Smooth muscle cell (in vitro differentiated cells): ENCODE results near the gene ASCL5. TPM values are rescaled to one million over a fixed set of nuclear protein-coding genes. Genes with fewer than 3 reads are reported as not detected.
A peak's percentile ranks its signal among the peaks of the same experiment; 100 is the strongest.

ENCODE experiments used
- DNase-seq: peaks from one replicate; lab custom pipeline; 2025; ENCODE audit not compliant: unreplicated experiment; lab: John Stamatoyannopoulos, UW
- H2AFZ ChIP-seq: fragments of 200-600 bp; sonication (generic); 2 replicates; pipeline ENCODE4 v1.6.0; 2016; ENCODE audit warnings: antibody characterized with exemption, low read depth, mild to moderate bottlenecking
- H3F3A ChIP-seq: fragments of 200-600 bp; sonication (generic); 2 replicates; pipeline ENCODE4 v1.6.0; 2017; ENCODE audit warnings: antibody characterized with exemption, low read depth
- H3K27ac ChIP-seq: fragments of 200-600 bp; sonication (generic); 2 replicates; pipeline ENCODE4 v1.5.1; 2016; ENCODE audit warnings: low read depth, mild to moderate bottlenecking
- H3K27me3 ChIP-seq: fragments of 200-600 bp; sonication (generic); 2 replicates; pipeline ENCODE4 v1.6.1; 2016; ENCODE audit warnings: low read depth, mild to moderate bottlenecking
- H3K36me3 ChIP-seq: fragments of 200-600 bp; sonication (generic); 2 replicates; pipeline ENCODE4 v1.5.1; 2016; ENCODE audit warnings: low read depth
- H3K4me1 ChIP-seq: fragments of 200-600 bp; sonication (generic); 2 replicates; pipeline ENCODE4 v1.5.1; 2016; ENCODE audit warnings: low read depth
- H3K4me2 ChIP-seq: fragments of 200-600 bp; sonication (generic); 2 replicates; pipeline ENCODE4 v1.6.0; 2016; ENCODE audit warnings: mild to moderate bottlenecking
- H3K4me3 ChIP-seq: fragments of 200-600 bp; sonication (generic); 2 replicates; pipeline ENCODE4 v1.5.1; 2016; ENCODE audit warnings: mild to moderate bottlenecking
- H3K79me2 ChIP-seq: fragments of 200-600 bp; sonication (generic); 2 replicates; pipeline ENCODE4 v1.6.0; 2016; ENCODE audit warnings: low read depth, mild to moderate bottlenecking
- H3K9ac ChIP-seq: fragments of 200-600 bp; sonication (generic); 2 replicates; pipeline ENCODE4 v1.6.0; 2016; ENCODE audit warnings: low read depth
- H3K9me3 ChIP-seq: fragments of 200-600 bp; sonication (generic); replicated peaks from 2 replicates; pipeline ENCODE4 v1.5.1; 2016; ENCODE audit warnings: low read depth
- H4K20me1 ChIP-seq: fragments of 200-600 bp; sonication (generic); 2 replicates; pipeline ENCODE4 v1.6.0; 2016; ENCODE audit warnings: low read depth
- WGBS: methylation state at CpG from one replicate; pipeline ENCODE4 v1.1.7; 2016; ENCODE audit warnings: low lambda C conversion rate; 5-methylcytosine and 5-hydroxymethylcytosine counted together
- polyA plus RNA-seq: library from polyadenylated mRNA; unstranded; fragments of >200 nt; fragmentation: Nextera tagmentation; extraction: Ambion mirVana; gene quantifications from 2 replicates; pipeline ENCODE4 v1.2.1, GENCODE V29; 2016
- total RNA-seq: library from RNA; depleted of rRNA; stranded (reverse); fragments of >200 nt; gene quantifications from 2 replicates; pipeline ENCODE4 v1.2.3, GENCODE V29; 2014
- TF ChIP-seq, protein P1 (sequence below): fragments of 200-600 bp; sonication (generic); IDR thresholded peaks from 2 replicates; pipeline ENCODE4 v1.5.1; 2017; ENCODE audit warnings: borderline replicate concordance, mild to moderate bottlenecking, antibody characterized with exemption; ENCODE audit not compliant: insufficient read depth, poor library complexity, severe bottlenecking

Gene ASCL5
- total and polyA plus RNA-seq, 2 experiments from 2014 or later, result not detected

DNA sequence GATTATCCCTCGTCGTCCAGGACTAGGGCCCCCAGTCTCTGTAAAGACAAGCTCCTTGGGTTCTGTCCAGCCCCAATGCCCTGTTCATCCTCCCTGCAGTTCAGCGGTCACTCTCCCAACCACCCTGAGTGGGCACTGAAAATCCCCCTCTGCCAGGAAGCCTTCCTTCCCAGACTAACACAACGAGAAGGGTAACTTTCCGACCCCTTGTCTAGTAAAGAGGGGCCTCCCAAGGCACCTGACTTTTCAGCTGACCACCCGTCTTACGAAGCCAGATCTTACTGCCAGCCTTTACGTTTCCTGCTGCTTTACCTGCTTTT is 13.9 kb upstream of the ASCL5 start:
- peak overlapping the region; percentile 93 for H3K27ac ChIP-seq
- no peaks in the 10 kb centered on the region for H3K79me2 ChIP-seq
- peaks cover 8% of the 10 kb centered on the region for H3K4me1 ChIP-seq
- TF ChIP-seq, protein P1, sequence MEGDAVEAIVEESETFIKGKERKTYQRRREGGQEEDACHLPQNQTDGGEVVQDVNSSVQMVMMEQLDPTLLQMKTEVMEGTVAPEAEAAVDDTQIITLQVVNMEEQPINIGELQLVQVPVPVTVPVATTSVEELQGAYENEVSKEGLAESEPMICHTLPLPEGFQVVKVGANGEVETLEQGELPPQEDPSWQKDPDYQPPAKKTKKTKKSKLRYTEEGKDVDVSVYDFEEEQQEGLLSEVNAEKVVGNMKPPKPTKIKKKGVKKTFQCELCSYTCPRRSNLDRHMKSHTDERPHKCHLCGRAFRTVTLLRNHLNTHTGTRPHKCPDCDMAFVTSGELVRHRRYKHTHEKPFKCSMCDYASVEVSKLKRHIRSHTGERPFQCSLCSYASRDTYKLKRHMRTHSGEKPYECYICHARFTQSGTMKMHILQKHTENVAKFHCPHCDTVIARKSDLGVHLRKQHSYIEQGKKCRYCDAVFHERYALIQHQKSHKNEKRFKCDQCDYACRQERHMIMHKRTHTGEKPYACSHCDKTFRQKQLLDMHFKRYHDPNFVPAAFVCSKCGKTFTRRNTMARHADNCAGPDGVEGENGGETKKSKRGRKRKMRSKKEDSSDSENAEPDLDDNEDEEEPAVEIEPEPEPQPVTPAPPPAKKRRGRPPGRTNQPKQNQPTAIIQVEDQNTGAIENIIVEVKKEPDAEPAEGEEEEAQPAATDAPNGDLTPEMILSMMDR, result no peak
- H3F3A ChIP-seq, result peaks cover 10% of the 10 kb centered on the region
- H3K9ac ChIP-seq, result no peak overlapping the region
- H3K4me2 ChIP-seq, result peak overlapping the region; percentile 30
- H2AFZ ChIP-seq, result no peak overlapping the region
- no peaks in the 10 kb centered on the region for H3K36me3 ChIP-seq
- WGBS, result 96% methylated on average over 8 of the region's 8 CpGs
- H3K4me3 ChIP-seq, result no peak overlapping the region
- H3K9me3 ChIP-seq, result no peaks in the 10 kb centered on the region
- peaks cover 40% of the 10 kb centered on the region for H4K20me1 ChIP-seq
- DNase-seq, result no peak
- no peaks in the 10 kb centered on the region for H3K27me3 ChIP-seq

DNA sequence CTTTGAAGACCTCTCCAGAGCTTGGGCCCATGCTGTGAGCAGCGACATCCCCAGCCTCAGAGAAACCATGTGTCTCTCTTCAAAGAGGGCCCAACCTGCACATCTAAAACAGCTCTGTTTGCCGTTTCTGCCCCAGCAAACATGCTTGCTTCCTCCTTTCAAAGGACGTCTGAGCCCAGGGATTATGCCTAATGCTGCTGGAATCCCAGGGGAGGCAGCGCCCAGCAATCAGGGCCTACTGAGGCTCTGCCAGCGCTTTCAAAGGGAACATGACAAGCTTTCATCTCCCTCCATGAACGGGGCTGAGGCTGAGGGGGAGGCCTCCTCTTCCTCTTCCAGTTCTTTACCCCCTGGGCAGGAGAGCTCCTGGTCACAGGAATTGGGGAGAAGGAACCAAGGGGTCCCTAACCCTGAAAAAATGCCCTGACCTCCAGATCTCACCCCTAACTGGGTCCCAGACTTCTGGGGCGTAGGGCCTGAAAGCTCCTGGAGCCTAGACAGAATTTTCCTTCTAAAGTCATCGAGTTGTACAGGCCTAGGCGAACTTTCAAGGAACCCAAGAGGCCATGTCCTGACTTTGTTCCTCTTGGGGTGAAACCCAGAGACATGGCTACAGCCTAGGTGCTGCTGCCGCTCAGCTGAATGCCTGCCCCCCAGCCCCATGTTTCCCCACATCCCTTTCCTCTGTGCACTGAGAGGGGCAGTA is 13.4 kb upstream of the ASCL5 start:
- H3K36me3 ChIP-seq, result no peaks in the 10 kb centered on the region

DNA sequence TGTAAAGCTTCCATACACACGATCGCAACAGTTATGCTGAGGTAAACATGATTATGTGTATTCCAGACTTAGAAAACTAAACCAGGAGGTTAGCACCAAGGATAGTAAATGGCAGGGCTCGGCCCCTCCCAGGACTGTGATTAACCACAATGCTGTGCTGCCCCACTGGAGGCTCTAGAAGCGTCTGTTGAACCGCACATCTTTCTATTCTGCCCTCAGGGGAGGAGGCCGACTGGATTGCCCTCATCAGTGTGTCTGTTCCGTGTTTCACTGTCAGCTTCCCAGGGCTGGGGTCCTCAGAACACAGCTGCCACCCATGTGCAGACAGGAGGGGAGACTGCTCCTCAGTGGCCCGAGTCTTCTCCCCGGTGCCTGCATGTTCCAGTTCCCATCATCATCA is 12.8 kb upstream of the ASCL5 start:
- 63% methylated on average over 9 of the region's 9 CpGs for WGBS
- H3K9ac ChIP-seq, result no peak overlapping the region
- H3K4me1 ChIP-seq, result peaks cover 8% of the 10 kb centered on the region
- H3K36me3 ChIP-seq, result no peaks in the 10 kb centered on the region
- TF ChIP-seq, protein P1, result no peak
- H3K4me3 ChIP-seq, result no peak overlapping the region
- peak overlapping the region; percentile 93 for H3K27ac ChIP-seq
- DNase-seq, result no peak
- H3K79me2 ChIP-seq, result no peaks in the 10 kb centered on the region
- H3K27me3 ChIP-seq, result no peaks in the 10 kb centered on the region
- H4K20me1 ChIP-seq, result peaks cover 41% of the 10 kb centered on the region
- peaks cover 16% of the 10 kb centered on the region for H3F3A ChIP-seq
- H3K4me2 ChIP-seq, result peak overlapping the region; percentile 30
- H2AFZ ChIP-seq, result no peak overlapping the region
- H3K9me3 ChIP-seq, result no peaks in the 10 kb centered on the region

More for the DNA sequence above, 13.4 kb upstream of the ASCL5 start:
- Histone ChIP-seq H3K9ac (peak overlapping the region; percentile 6), H3K27me3 (no peaks in the 10 kb centered on the region), H3K27ac (peak overlapping the region; percentile 93), H3K4me1 (peaks cover 8% of the 10 kb centered on the region), H4K20me1 (peaks cover 41% of the 10 kb centered on the region), H3F3A (peaks cover 13% of the 10 kb centered on the region), H3K79me2 (no peaks in the 10 kb centered on the region), H3K4me2 (peak overlapping the region; percentile 30), H3K9me3 (no peaks in the 10 kb centered on the region), H2AFZ (no peak overlapping the region), H3K4me3 (no peak overlapping the region)
- WGBS, result 48% methylated on average over 10 of the region's 10 CpGs
- TF ChIP-seq, protein P1, result no peak
- DNase-seq, result no peak

DNA sequence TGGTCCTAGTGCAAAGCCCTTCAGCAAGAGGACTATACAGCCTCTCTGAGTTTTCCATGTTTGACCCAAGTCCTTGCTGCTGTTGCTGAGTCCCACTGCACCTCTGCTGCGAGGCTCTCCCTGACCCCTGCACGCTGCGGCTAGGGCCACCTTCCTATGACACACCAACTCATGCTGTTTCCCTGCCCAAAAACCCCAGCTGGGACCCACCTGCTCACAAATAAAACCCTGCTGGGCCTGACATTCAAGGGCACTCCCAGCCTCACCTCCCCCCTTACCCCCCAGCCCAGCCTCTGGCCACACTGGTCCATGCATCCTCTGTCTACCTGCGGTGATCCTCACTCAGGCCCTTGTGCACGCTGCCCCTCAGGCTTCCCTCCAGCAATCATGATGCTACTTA is 12.3 kb upstream of the ASCL5 start:
- TF ChIP-seq, protein P1, result no peak
- no peaks in the 10 kb centered on the region for H3K79me2 ChIP-seq
- 100% methylated on average over 5 of the region's 5 CpGs for WGBS
- H3K36me3 ChIP-seq, result no peaks in the 10 kb centered on the region
- peak overlapping the region; percentile 93 for H3K27ac ChIP-seq
- H3K9me3 ChIP-seq, result no peaks in the 10 kb centered on the region
- H3K4me1 ChIP-seq, result peaks cover 8% of the 10 kb centered on the region
- H3K9ac ChIP-seq, result no peak overlapping the region
- DNase-seq, result no peak
- H3F3A ChIP-seq, result peaks cover 19% of the 10 kb centered on the region
- peak overlapping the region; percentile 30 for H3K4me2 ChIP-seq
- no peak overlapping the region for H2AFZ ChIP-seq
- H3K4me3 ChIP-seq, result no peak overlapping the region
- peaks cover 41% of the 10 kb centered on the region for H4K20me1 ChIP-seq
- no peaks in the 10 kb centered on the region for H3K27me3 ChIP-seq
